CD1c-positive myeloid dendritic cell (primary cell): Measurements from ENCODE around the gene SERTAD4.

Source experiments
- DNase-seq: peaks from one replicate; pipeline ENCODE4 v3.0.0-alpha.2; 2016; ENCODE audit errors: extremely low spot score

Gene SERTAD4

DNA sequence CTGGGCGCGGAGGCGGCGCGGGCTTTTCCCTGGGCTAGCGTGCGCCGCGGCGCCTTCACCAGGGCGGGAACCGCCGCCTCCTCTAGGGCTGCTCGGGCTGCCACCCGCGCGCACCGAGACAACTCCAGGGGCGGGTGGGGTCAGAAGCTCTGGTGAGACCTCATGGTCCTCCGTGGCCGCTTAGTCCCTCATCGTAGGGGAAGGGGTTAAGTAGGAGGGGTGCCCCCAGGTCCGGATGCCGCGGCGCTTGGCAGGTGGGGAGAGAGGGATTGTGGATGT is 559 bp downstream of the SERTAD4 start:
- DNase-seq: no peak

DNA sequence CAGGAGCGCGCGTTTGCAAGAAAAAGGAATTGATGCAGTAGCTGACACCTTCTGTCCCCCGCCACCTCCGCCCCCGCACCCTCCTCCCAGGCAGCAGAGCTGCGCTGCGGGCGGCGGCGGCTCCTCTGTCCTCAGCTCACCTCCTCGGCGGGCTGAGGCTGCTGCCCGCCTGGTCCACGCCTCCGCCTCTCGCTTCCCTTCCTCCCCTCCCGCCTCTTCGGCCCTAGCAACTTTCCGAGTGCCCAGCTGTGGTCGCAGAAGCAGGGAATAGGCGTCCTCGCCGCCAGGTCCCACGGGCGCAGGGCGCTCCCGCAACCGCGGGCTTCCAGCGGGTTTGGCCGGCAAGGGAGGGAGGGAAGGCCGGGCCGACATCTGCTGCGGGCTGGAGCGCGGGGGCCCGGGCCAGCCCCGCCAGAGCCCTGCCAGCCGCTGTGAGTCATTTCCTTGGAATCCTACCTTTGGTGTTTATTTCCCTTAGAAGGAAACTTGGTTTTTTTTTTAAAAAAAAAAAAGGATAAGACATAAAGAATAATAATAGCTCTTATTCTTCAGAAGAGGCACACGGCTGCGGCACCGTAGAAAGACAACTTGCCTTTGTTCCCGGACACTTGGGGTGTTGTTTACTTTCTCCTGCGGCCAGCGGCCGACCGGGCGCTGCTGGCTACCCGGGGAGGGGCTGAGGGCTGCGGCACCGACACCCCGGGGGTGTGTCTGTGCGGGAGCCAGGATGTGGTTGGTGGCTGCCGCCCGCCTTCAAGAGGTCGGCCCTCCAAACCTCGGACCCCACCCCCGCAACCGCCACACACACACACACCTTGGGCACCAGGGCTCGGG is 1.1 kb downstream of the SERTAD4 start:
- DNase-seq: peak; percentile 16

DNA sequence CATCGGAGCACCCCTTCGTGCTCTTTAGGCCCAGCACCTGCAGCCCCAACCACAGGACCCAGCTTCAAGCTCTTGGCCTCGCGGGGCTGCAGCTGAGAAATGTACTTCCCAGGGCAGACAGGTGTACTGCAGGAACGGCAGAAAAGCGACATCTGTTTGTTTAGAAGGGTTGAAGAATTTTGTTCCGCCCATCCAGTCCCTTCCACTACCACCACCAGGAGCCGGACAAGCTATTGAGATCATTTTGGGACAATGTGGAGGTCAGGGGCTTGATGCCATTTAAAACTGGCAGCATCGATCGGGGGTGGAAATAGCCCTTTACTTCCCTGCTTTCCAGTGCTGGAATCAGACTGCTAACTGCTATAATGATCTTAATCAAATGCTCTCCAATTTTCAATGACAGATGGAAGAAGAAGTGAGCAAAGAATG is 1.7 kb downstream of the SERTAD4 start:
- DNase-seq: no peak

- no peak for DNase-seq
These were observed 2.9 kb downstream of the SERTAD4 start for GRCh38 chr1:210235363-210236053.

DNA sequence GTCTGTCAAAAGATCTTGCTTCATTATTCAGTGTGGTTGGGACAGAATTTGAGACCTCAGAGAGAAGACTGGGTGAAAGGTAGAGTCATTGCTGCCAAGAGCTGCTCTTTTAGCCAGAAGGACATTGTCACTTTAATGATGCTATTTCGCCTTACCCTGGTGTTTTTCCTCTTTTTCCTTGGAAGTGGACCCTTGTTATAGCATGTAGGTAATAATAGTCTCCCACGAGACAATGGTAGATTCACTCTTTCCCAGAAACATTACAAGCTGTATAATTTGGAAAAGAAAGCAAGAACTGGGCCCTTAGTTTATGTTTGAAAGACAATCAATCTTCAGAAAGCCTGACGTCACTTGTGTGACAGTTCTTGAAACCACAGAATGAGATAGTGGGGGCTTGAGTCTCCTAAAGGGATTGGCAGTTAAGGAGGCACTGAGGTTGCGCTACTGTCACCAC is 3.8 kb downstream of the SERTAD4 start:
- DNase-seq: no peak

DNA sequence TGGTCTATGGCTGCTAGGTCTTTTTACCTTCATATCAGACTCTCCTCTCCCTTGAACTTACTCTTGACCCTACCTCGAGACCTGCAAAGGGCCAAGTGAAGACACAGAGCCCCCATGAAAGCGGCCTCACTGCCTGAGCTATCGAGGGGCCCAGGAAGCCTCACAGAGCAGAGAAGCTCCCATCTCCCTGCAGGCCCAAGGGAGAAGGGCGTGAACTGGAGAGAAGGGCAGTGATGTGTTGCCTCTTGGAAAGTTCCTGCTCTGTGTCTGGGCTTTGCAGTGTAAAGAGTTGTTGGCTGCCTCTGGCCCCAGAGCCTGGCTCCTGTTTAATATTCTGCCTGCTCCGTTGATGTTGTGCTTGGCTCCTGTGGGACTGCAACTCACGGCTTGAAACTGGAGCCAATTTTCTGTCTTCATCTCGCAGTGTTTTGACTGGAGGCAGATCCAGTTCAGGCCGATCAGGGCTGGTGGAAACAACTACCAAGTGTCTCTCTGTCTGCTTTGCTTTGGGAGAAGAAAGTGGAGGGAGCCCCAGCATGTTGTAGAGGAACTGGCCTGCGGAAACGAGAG is 4.3 kb downstream of the SERTAD4 start:
- DNase-seq: no peak

GRCh38 chr1:210237479-210237878 is 4.9 kb downstream of the SERTAD4 start:
- DNase-seq: no peak

GRCh38 chr1:210237981-210238380 is 5.4 kb downstream of the SERTAD4 start:
- DNase-seq: no peak

DNA sequence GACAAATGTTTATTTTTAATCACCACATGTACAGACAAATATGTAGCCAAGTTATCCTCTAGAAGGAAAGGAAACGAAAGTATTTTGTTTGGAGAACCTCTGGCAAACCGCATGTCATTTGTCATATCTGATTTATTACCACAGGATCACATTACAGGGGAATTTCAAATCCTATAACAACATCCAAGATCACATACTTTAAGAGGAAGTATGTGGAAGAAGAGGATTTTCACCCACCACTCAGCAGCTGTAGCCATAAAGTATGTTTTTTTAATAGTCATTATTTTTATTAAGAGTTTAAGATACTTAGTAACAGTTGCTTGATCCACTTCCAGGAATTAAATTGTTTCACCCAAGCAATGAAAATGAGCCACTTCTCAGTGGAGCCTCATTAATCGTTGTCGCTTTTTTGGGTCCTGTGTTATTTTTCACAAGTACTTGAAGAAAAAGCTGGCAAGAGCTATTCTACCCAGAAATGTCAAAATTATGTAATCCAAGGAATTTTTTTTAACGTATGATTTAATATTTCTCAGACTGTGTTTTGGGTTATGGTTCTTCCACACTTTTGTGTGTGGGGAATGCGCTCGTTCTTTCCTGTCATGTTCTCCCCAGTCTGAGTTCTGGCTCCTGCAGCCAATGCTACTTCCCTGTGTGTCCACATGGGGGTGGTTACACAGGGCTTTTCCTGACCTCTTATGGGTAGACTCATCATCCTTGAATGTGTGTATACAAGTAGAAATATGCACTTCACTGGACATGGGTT is 6.9 kb downstream of the SERTAD4 start:
- DNase-seq: no peak

GRCh38 chr1:210241121-210241520 is 8.5 kb downstream of the SERTAD4 start:
- no peak for DNase-seq

GRCh38 chr1:210244746-210245367 is 12.3 kb downstream of the SERTAD4 start:
- no peak for DNase-seq

- no peak for DNase-seq
These were observed 13.9 kb downstream of the SERTAD4 start for GRCh38 chr1:210246447-210246846.

DNA sequence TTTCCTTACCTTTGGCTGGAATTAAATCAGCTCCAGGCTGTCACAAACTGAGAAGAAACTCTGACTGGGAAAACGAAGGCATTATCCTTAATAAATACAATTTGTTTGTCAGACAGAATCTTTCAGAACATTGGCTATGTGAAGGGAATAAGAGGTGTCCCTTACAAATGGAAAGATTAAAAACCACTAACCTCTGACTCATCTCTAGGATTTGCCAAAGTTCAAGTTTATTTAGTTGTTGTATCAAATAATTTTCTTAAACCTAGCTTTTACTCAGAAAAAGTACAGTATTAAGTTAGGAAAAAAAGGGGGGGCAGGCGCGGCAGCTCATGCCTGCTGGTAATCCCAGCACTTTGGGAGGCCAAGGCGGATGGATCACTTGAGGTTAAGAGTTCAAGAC is 15.7 kb downstream of the SERTAD4 start:
- no peak for DNase-seq

DNA sequence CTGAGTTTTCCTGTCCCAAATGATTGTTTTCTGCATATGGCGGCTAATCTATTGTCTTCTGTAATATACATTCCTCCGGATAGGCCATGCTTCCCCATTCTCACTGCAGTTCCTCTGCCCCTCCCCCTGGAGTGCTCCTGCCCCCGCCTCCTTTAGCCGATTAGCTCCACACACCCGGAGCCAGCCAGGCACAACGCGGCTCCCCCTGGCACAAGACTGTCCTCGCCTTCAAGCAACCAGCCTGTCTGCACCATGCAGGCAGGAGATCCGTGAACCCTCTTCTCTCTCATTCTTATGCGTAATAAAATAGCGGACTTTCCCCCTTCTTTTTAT is 18.0 kb downstream of the SERTAD4 start:
- peak; percentile 29 for DNase-seq

GRCh38 chr1:210250998-210251679 is 18.5 kb downstream of the SERTAD4 start:
- DNase-seq: no peak

- DNase-seq: no peak
These were observed 19.3 kb downstream of the SERTAD4 start for GRCh38 chr1:210251680-210252490.

DNA sequence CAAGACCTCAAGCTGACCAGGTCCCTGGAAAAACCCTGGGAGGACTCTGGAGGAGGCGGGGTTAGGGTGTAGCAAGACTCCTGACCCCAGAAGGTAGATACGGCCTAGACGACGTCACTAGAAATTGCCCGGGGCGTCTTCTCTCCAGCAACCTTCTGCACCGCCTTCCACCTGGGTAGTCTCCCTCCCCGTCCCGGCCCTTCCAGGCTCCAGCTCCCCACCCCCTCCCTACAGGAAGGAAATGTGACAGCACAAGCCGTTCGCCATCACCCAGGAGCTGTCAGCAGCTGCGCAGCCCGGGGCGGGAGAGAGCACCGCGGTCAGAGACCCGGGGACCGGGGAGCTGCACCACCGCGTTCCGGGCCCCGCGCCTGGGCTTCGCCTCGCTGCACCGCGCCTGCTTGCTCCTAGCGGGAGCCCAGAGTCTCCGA is 20.0 kb downstream of the SERTAD4 start:
- no peak for DNase-seq

DNA sequence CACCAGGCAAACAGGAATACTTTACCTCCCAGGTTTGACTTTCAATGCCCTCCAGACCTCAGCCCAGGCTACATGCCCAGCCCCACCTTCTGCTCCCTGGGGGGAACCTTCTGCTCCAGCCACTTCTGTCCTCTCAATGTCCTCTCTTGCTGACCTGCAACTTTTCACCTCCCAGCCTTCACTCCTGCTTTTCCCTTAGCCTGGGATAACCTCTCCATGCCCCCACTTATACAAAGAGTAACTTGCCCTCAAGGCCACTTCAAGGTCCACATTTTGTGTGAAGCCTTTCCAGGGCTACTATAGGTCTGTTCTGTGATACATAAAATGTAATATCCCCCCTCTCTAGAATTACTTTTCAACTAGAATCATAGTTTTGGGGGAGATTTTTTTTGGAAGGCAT is 21.7 kb downstream of the SERTAD4 start:
- DNase-seq: no peak

DNA sequence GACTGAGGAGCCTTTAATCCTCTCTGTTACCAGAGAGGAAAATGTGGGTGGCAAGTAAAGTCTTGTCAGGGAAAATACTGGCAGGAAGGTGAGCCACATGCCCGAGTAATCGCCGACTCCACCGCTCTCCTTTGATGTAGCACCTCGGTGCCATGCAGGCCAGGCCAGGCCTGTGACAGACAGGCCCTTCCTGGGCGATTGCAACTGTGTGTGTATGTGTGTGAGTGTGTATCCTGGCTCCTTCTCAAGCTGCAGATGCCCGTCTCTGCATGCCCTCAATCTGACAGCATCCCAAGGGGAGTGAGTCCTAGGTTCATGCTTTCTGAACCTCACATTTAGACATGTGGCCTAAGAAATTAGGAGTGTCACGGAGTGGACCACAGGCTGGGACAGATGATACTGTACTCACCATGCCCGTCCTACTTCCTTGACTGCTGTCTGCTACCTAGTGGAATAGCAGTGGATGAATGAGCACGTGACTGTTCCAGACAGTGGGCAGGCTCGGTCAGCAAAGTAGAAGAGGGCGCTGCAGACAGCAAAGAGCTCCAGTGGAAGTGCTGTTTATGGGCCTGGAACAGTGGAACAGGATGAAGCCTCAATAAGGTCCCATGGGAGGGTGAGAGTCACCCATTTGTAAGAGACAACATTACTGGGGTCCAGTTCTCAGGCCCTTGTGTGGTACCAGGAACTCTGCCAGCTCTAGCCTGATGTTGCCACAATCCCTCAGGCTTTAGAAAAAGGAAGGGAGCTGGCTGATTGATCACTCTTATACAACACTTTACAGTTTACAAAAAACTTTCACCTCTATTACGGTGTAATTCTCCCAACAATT is 25.3 kb downstream of the SERTAD4 start:
- no peak for DNase-seq

DNA sequence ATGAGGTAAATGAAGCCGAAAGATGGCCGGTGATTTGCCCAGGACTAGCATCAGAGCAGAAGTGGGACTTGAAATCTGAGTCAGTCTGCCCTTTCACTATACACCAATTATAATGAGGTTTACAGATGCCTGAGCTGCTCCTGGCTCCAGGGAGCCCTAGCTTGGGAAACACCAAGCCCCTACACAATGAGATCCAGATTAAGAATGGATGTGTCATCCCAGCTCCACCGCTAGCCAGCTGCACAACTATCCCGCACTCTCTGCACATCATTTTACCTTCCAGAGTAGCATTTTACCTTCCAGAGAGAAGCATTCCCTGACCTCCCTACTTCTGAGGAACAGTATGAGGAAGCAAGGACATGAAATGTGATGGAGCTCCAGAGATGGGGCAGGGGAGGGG is 27.0 kb downstream of the SERTAD4 start:
- DNase-seq: no peak
